A673 (cell line): ENCODE measurements around the gene CYTH1.

Experiments
- CTCF ChIP-seq: fragments of 300-800, 200-600 bp; sonication (generic); conservative IDR thresholded peaks from 2 replicates; pipeline ENCODE4 v1.5.1; 2017; ENCODE audit warnings: low read depth, mild to moderate bottlenecking, antibody characterized with exemption, low read length, moderate library complexity, mixed read lengths
- EZH2 ChIP-seq: fragments of 200-600 bp; sonication (generic); IDR thresholded peaks from 2 replicates; pipeline ENCODE4 v1.6.1; 2017; ENCODE audit warnings: borderline replicate concordance, low read depth, mild to moderate bottlenecking, mixed read lengths, antibody characterized with exemption, low read length; ENCODE audit not compliant: poor library complexity, severe bottlenecking

- TF ChIP-seq CTCF (no peak), EZH2 (no peak)
Measured at GRCh38 chr17:78766225-78766624, 15.8 kb downstream of the CYTH1 start.
